ENCODE measurements around the gene COL6A5.

- TF ChIP-seq CTCF (IDR thresholded peaks at IDR 0.05), result peak in 1 of 2 donors; percentile 23
- no peak for TF ChIP-seq EP300 (IDR thresholded peaks at IDR 0.05)
Observed at GRCh38 chr3:130480736-130481135, 135.3 kb downstream of the COL6A5 start.

All from suprapubic skin (tissue), 3 donors.